ENCODE measurements around the gene ARSK. TPM values are rescaled to one million over a fixed set of nuclear protein-coding genes. Genes with fewer than 3 reads are reported as not detected.
A peak's percentile ranks its signal among the peaks of the same experiment; 100 is the strongest.

ARSK gene
- total and polyA plus RNA-seq, 2 donors (not counting 1 experiment from before 2014, with no cell fraction given), result 3.7 to 5.1 TPM

- Histone ChIP-seq H3K4me2 (replicated peaks; ENCODE audit: low read depth, low read length, poor library complexity, severe bottlenecking) (peak within 1 kb of the TSS; percentile 100), H2AFZ (ENCODE audit: insufficient read depth, low read depth, low read length, poor library complexity, severe bottlenecking) (peak within 1 kb of the TSS; percentile 92), H3K9me3 (ENCODE audit: control extremely low read depth in 1 of 3, control insufficient read depth in 2 of 3, insufficient read depth in 1 of 3, low read length in 2 of 3) (no peaks in the 10 kb centered on the region)
Measured at GRCh38 chr5:95620030-95620869, 65.3 kb downstream of the ARSK start, which contains the start of gene GPR150. Gene GPR150, plus strand, starts transcription at chr5:95620087. Its CDS starts 189 bp downstream, at chr5:95620276.

More at GRCh38 chr5:95620030-95620869, 65.3 kb downstream of the ARSK start, which contains the start of gene GPR150:
- H3K36me3 ChIP-seq (replicated peaks in 1 of 2; ENCODE audit: control extremely low read depth in 1 of 2, control insufficient read depth in 1 of 2, extremely low read depth in 1 of 2, insufficient read depth in 2 of 2, low read length in 1 of 2), result no peaks in the 10 kb centered on the region
- peak within 1 kb of the TSS; percentile 74 for H3K27ac Mint-ChIP-seq
- WGBS (ENCODE audit: insufficient coverage), result under 1% methylated on average over 85 of the region's 85 CpGs
- ATAC-seq (ENCODE audit: low read depth), result peak; percentile 79
- H3K9me3 Mint-ChIP-seq (ENCODE audit: insufficient read depth), result no peaks in the 10 kb centered on the region
- no peaks in the 10 kb centered on the region for H3K79me2 ChIP-seq (ENCODE audit: control insufficient read depth, insufficient read depth, low read length)
- peaks cover 0 to 7% (median 0%) of the 10 kb centered on the region in 4 experiments for H3K27me3 ChIP-seq (replicated peaks in 1 of 4; ENCODE audit: control extremely low read depth in 1 of 4, control insufficient read depth in 3 of 4, insufficient read depth in 4 of 4, low read length in 3 of 4)
- H3K4me3 ChIP-seq (ENCODE audit: control extremely low read depth in 1 of 5, extremely low read depth in 1 of 5, insufficient read depth in 1 of 5, low read depth in 2 of 5, low read length in 4 of 5), result peak within 1 kb of the TSS; percentile 58 to 82 (median 70)
- intact Hi-C loops (cut with micrococcal nuclease), result loop anchor here (1.0 kb wide), 2 partner anchors 65 to 341 kb away; partner anchors contain the start of genes ARSK and ELL2
- H3K4me1 ChIP-seq (ENCODE audit: control insufficient read depth in 2 of 2, insufficient read depth in 2 of 2, low read length in 2 of 2), result peaks cover 23 to 26% of the 10 kb centered on the region in 2 donors
- DNase-seq, result peak; percentile 78
- no peak for TF ChIP-seq EZH2 (IDR thresholded peaks at IDR 0.05; ENCODE audit: borderline replicate concordance, insufficient read depth, low read depth, low read length, poor library complexity, severe bottlenecking)
- TF ChIP-seq, protein P1, sequence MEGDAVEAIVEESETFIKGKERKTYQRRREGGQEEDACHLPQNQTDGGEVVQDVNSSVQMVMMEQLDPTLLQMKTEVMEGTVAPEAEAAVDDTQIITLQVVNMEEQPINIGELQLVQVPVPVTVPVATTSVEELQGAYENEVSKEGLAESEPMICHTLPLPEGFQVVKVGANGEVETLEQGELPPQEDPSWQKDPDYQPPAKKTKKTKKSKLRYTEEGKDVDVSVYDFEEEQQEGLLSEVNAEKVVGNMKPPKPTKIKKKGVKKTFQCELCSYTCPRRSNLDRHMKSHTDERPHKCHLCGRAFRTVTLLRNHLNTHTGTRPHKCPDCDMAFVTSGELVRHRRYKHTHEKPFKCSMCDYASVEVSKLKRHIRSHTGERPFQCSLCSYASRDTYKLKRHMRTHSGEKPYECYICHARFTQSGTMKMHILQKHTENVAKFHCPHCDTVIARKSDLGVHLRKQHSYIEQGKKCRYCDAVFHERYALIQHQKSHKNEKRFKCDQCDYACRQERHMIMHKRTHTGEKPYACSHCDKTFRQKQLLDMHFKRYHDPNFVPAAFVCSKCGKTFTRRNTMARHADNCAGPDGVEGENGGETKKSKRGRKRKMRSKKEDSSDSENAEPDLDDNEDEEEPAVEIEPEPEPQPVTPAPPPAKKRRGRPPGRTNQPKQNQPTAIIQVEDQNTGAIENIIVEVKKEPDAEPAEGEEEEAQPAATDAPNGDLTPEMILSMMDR (IDR thresholded peaks at IDR 0.05), result no peak
- H3K27ac ChIP-seq (ENCODE audit: low read length in 2 of 2), result no peak within 1 kb of the TSS
- POLR2A ChIA-PET, result interaction anchor here (0.6 to 1.7 kb wide), 2 partner anchors 26 to 65 kb away, joined by 3 to 6 read pairs; partner anchors contain the start of genes ARSK, RFESD and SKIC3
- peak within 1 kb of the TSS; percentile 90 for H3K4me3 Mint-ChIP-seq
- CTCF ChIA-PET, result interaction anchor here (0.7 kb wide), 1 partner anchor 25 kb away, joined by 3 read pairs; no protein-coding TSS in a partner anchor
- no peaks in the 10 kb centered on the region for H4K20me1 ChIP-seq (ENCODE audit: control insufficient read depth, insufficient read depth, low read length, poor library complexity, severe bottlenecking)
- no peaks in the 10 kb centered on the region for H3K27me3 Mint-ChIP-seq
- H3K4me1 Mint-ChIP-seq, result peaks cover 26% of the 10 kb centered on the region
- peak within 1 kb of the TSS; percentile 78 for H3K9ac ChIP-seq (ENCODE audit: low read length)

Measured in B cell (primary cell).